Activated CD4-positive, alpha-beta T cell treated with anti-CD3 and anti-CD28 coated beads, Interleukin-2, amount 50 U/mL, for 4 hours (primary cell): ENCODE results near the gene SLC25A26.

ENCODE experiments used
- DNase-seq, 2 experiments: peaks; one replicate each; pipeline ENCODE4 v3.0.0-alpha.2; 2020

SLC25A26 gene

DNA sequence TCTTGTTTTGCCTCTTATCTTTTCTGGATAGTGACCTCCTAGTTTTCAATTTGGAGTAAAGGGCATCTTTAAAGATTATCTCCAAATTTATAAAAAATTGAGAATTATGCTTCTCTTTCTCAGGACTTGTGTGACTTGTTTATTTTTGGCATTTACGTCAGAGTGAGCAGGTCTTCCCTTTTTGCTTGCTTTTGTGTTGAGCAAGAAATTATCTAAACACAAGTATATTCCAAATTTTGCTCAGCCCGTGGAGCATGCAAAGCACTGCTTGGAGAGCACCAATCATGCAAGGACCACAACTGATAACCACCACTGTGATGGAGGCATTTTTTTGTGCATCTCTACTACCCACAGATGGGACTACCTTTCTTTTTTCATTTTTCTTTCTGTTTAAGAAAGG lies 7.1 kb downstream of the SLC25A26 start:
- DNase-seq = no peak

- DNase-seq = no peak
Observed at GRCh38 chr3:66228707-66229106, 7.9 kb downstream of the SLC25A26 start.

DNA sequence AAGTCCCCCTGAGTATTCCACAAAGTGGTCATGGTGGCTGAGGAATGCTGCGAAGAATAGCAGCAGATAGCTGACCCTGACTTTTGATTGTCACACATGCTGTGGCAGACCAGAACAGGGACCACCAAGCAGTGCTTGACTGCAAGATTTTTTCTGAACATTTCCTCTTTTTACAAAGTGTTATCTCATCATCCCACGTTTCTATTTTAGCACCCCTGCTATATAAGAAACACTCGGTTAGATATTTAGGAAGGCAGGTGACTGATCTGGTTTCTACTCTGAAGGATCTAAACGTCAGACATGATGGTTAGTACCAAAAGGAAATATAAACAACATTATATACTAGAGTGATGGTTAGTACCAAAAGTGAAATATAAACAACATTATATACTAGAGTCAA lies 9.1 kb downstream of the SLC25A26 start:
- no peak for DNase-seq

DNA sequence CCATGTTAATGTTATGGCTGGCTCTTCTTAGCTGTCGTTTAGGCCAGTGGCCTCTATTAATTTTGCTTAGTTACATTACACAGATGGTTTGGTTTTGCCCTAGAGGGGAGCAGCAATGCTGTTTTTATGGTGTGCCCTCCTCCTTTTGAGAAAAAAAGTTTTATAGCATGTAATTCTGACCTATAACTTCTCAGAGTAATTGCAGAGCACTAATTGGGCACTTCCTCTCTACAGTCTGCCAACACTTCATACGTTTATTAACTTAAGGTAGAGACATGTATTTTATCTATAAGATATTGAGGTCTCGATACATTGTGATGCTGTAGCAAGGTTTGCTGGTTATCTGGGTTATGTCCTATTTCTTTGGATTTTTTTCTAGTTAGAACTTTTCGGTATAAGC lies 12.2 kb downstream of the SLC25A26 start:
- DNase-seq = no peak

GRCh38 chr3:66236281-66236680 lies 15.5 kb downstream of the SLC25A26 start:
- DNase-seq = no peak

GRCh38 chr3:66237552-66237951 lies 16.8 kb downstream of the SLC25A26 start:
- no peak for DNase-seq

DNA sequence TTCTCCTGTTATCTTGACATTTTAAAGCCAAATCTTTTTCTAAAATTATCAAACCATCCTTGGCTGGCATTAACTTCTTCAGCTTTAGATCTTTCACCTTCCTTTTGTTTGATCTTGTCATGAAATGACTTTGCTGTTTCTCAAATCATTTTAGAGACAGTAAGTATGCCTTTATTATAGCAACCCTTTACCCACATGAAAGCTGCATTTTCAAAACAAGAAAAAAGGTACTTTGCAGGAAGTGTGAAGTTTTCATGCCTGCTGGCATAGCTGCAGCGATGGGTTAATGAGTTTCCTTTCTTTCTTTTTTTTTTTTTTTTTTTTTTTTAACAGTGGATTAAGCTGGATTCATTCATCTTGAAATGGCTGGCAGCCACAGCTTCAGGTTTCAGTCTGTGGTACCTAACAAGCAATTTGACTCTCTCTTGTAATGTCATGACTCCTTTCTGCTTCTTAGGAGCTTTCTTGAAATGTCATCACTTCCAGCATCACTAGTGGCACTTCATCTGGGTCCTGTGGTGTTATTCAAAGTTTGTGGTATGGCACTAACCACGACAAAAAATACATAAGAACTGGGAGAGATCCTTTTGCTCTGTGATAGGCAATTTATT lies 18.8 kb downstream of the SLC25A26 start:
- DNase-seq = no peak

DNA sequence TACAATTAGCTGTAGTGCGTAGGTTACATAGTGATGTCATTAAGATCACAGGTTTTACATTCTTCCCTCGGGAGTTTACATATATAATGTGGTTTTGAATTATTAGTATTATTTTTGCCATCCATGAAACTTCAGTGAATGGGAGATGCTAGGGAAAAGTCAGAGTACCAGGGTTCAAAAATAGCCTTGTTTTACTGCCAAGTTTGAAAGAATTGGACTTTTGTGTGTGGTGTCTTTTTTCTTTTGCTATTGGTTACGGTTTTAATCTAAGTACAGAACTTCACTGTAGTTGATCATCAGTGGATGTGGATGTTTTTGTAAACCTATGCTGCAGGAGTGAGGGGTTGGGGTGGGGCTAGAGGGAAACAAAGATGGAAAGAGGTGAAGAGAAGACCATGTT lies 20.7 kb downstream of the SLC25A26 start:
- DNase-seq = no peak

- DNase-seq = no peak
Observed at GRCh38 chr3:66242788-66243464, 22.1 kb downstream of the SLC25A26 start.

GRCh38 chr3:66248641-66249040 lies 27.8 kb downstream of the SLC25A26 start:
- no peak for DNase-seq

- no peak for DNase-seq
Observed at GRCh38 chr3:66253790-66254620, 33.2 kb downstream of the SLC25A26 start.

DNA sequence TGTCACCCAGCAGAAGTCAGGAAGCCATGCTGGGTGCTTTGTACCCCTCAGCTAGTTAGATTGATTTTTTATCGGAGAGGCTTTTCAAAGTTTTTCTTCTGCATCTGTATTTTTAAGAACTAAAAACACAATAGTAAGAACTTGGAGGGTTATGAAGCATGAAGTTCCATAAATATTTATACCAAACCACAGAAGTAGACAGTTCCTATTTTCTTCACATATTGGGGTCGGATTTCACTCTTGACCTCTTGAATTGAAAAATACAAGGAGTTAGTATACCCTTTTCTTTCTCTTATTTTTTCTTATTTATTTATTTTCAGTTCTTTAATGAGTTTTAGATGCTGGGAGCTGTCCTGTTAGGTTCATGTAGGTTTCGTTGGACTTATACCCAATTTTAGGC lies 35.1 kb downstream of the SLC25A26 start:
- no peak for DNase-seq

- no peak for DNase-seq
Observed at GRCh38 chr3:66256806-66257205, 36.0 kb downstream of the SLC25A26 start.

DNA sequence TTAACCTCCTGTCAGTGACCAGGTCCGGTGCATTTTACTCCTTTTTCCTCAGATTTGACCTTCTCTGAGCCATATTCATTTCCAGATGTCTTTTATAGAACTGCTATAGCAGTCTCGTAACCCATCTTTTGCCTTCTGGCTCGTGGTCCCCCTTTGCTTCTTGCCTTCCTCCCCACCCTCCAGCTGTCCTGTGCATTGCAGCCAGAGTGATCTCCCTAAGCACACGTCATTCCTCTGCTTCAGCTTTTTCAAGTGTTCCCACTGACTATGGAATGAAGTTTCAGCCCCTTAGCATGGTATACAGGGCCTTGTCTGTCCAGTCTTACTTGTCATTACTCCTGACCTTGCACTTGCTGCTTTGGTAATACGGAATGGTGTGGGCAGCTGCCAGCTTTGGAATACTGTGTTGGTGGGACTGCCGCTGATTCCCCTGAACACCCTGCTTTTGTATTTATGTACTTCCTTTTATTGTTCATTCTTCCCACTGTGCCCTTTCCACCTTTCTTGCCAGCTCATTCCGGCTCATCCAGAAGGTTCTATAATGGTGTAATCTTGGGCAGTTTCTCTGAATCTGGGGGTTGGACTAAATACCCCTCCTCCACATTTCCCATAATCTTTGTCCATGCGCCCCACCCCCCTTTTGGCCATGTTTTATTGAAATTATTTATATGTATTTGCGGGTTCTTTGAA lies 38.9 kb downstream of the SLC25A26 start:
- no peak for DNase-seq

DNA sequence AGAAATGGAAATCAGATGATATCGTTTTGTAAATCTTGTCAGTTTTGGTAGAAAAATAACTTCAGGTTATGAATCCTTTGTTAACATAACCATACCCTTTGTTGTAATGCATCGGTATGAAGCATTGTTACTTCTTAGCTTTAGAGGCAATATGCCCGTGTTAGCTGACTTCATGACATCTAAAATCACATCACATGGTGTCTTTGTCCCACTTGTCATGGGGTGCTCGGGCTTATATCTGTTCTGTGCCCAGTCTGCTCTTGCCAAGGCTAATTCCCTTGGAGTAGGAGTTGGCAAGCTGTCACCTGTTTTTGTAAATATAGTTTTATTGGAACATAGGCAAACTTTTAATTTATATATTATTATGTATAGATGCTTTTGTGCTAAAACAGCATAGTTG lies 39.6 kb downstream of the SLC25A26 start:
- DNase-seq = no peak

DNA sequence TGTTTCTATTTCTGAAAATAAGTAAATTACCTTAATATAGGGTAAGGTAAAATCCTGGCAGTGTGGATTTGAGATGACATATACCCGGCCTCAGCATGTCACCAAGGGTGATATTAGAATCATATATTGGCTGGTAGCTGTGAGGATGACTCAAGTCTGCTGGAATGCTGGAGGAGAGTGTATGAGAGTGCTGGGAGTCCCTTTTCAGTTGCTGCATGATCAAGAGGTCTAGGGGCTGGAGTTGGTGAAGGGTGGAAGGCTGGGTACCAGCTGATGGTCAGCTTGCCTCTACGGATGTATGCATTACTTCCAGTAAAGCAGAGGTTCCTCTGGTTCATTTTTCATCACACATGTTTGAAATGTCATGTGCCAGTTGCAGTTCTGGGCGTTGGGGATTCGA lies 40.6 kb downstream of the SLC25A26 start:
- DNase-seq = no peak

DNA sequence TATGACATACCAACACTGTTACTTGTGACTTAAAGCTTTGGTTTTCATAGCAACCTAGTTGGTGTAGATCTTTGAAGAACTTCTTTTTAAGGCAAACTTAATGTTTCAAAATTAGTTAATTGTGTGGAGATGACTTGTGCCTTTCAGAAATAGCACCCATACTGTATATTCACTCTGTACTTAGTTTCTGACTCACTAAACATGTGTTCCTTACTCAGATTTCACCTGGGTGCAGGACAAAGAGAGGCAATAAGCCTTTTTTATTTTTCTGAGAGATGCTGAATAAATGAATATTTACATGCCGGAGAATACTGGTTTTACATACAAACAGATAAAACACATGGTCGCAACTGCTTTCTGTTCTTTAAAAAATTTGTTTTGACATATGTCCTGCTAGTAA lies 44.8 kb downstream of the SLC25A26 start:
- DNase-seq = no peak

- no peak for DNase-seq
Observed at GRCh38 chr3:66266551-66266950, 45.8 kb downstream of the SLC25A26 start.

GRCh38 chr3:66267031-66267430 lies 46.2 kb downstream of the SLC25A26 start:
- DNase-seq = no peak

- no peak for DNase-seq
Observed at GRCh38 chr3:66267906-66268305, 47.1 kb downstream of the SLC25A26 start.

GRCh38 chr3:66268864-66269263 lies 48.1 kb downstream of the SLC25A26 start:
- no peak for DNase-seq

- DNase-seq = no peak
Observed at GRCh38 chr3:66269411-66269810, 48.6 kb downstream of the SLC25A26 start.

DNA sequence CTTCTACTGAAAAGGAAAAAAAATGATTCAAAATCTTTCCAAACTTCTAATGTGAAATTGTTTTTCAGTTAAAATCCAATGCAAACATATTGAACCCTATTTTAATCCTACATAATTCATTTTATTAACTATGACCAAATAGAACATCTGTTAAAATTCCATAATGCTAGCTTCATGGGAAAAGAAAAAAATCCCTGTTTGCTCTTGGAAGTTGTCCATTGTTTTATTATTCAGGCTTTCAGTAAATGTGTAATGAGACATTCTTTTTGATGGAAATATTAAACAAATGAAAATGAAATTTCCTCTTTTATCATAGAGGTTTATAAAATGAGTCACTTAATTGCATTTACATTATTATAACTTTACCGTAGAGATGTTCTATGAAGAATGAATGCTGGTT lies 49.5 kb downstream of the SLC25A26 start:
- no peak for DNase-seq

- DNase-seq = no peak
Observed at GRCh38 chr3:66270701-66271100, 49.9 kb downstream of the SLC25A26 start.
